Measurements from ENCODE around the gene CUBN. TPM values are rescaled to one million over a fixed set of nuclear protein-coding genes. Genes with fewer than 3 reads are reported as not detected.
A peak's percentile ranks its signal among the peaks of the same experiment; 100 is the strongest.

Gene CUBN
- total and polyA plus RNA-seq, 8 donors, result under 0.01 to 16.3 (median 1.2) TPM

GRCh38 chr10:16890691-16891090 is 238.9 kb downstream of the CUBN start:
- Histone ChIP-seq H3K4me1 (peaks cover 0 to 29% (median 14%) of the 10 kb centered on the region in 4 donors), H3K27me3 (no peaks in the 10 kb centered on the region), H3K9me3 (no peaks in the 10 kb centered on the region), H3K36me3 (no peaks in the 10 kb centered on the region), H3K4me3 (no peak overlapping the region), H3K27ac (no peak overlapping the region)
- no peak for DNase-seq
- WGBS, 5 donors, result 76 to 87% (median 81%) methylated on average over 6 of the region's 6 CpGs
- intact Hi-C loops (cut with DNase I; ENCODE audit: low total_unique reads), result no loop called here
- no peak for TF ChIP-seq EP300 (IDR thresholded peaks at IDR 0.05)
- TF ChIP-seq CTCF (IDR thresholded peaks at IDR 0.05), result no peak
- TF ChIP-seq POLR2A (IDR thresholded peaks at IDR 0.05), result no peak
- TF ChIP-seq POLR2AphosphoS5 (IDR thresholded peaks at IDR 0.05), result no peak

- H3K9me3 ChIP-seq, result no peaks in the 10 kb centered on the region
- intact Hi-C loops (cut with DNase I; ENCODE audit: low total_unique reads), result no loop called here
- no peak overlapping the region for H3K4me3 ChIP-seq
- peaks cover 0 to 19% (median 5%) of the 10 kb centered on the region in 4 donors for H3K4me1 ChIP-seq
- WGBS, 5 donors, result 25 to 34% (median 27%) methylated on average over 3 of the region's 3 CpGs
- H3K27me3 ChIP-seq, result no peaks in the 10 kb centered on the region
- TF ChIP-seq POLR2A (IDR thresholded peaks at IDR 0.05) (no peak), CTCF (IDR thresholded peaks at IDR 0.05) (no peak), EP300 (IDR thresholded peaks at IDR 0.05) (no peak), POLR2AphosphoS5 (IDR thresholded peaks at IDR 0.05) (no peak)
- no peak overlapping the region for H3K27ac ChIP-seq
- DNase-seq, result peak in 1 of 2 donors; percentile 42
- no peaks in the 10 kb centered on the region for H3K36me3 ChIP-seq
Observed at GRCh38 chr10:16887565-16887964, 242.0 kb downstream of the CUBN start.

GRCh38 chr10:16886031-16886430 is 243.6 kb downstream of the CUBN start:
- TF ChIP-seq POLR2A (IDR thresholded peaks at IDR 0.05) (no peak), EP300 (IDR thresholded peaks at IDR 0.05) (no peak), POLR2AphosphoS5 (IDR thresholded peaks at IDR 0.05) (no peak)
- peak in 1 of 2 donors; percentile 20 for DNase-seq
- H3K27me3 ChIP-seq, result no peaks in the 10 kb centered on the region
- peaks cover 0 to 2% (median 0%) of the 10 kb centered on the region in 4 donors for H3K9me3 ChIP-seq
- peaks cover 0 to 5% (median under 1%) of the 10 kb centered on the region in 4 donors for H3K4me1 ChIP-seq
- 69 to 85% (median 72%) methylated on average over 2 of the region's 2 CpGs for WGBS, 5 donors
- no peak overlapping the region for H3K27ac ChIP-seq
- intact Hi-C loops (cut with DNase I; ENCODE audit: low total_unique reads), result no loop called here
- no peaks in the 10 kb centered on the region for H3K36me3 ChIP-seq
- H3K4me3 ChIP-seq, result no peak overlapping the region

- H3K27ac ChIP-seq, result no peak overlapping the region
- TF ChIP-seq POLR2A (IDR thresholded peaks at IDR 0.05), result no peak
- no peak for TF ChIP-seq EP300 (IDR thresholded peaks at IDR 0.05)
- no peak for TF ChIP-seq POLR2AphosphoS5 (IDR thresholded peaks at IDR 0.05)
- H3K4me1 ChIP-seq, result no peaks in the 10 kb centered on the region
- H3K4me3 ChIP-seq, result no peak overlapping the region
- peaks cover 0 to 3% (median 0%) of the 10 kb centered on the region in 4 donors for H3K9me3 ChIP-seq
- intact Hi-C loops (cut with DNase I; ENCODE audit: low total_unique reads), result no loop called here
- DNase-seq, result no peak
- no peaks in the 10 kb centered on the region for H3K27me3 ChIP-seq
- 93 to 98% (median 95%) methylated on average over 2 of the region's 2 CpGs for WGBS, 5 donors
- no peaks in the 10 kb centered on the region for H3K36me3 ChIP-seq
Observed at GRCh38 chr10:16884497-16884896, 245.1 kb downstream of the CUBN start.

GRCh38 chr10:16883084-16883483 is 246.5 kb downstream of the CUBN start:
- TF ChIP-seq EP300 (IDR thresholded peaks at IDR 0.05) (no peak), POLR2AphosphoS5 (IDR thresholded peaks at IDR 0.05) (no peak), CTCF (IDR thresholded peaks at IDR 0.05) (no peak), POLR2A (IDR thresholded peaks at IDR 0.05) (no peak)
- Histone ChIP-seq H3K9me3 (peaks cover 0 to 3% (median 0%) of the 10 kb centered on the region in 4 donors), H3K27ac (no peak overlapping the region), H3K36me3 (no peaks in the 10 kb centered on the region), H3K4me3 (no peak overlapping the region), H3K4me1 (no peaks in the 10 kb centered on the region), H3K27me3 (no peaks in the 10 kb centered on the region)
- WGBS, 5 donors, result 81 to 92% (median 90%) methylated on average over 4 of the region's 4 CpGs
- intact Hi-C loops (cut with DNase I; ENCODE audit: low total_unique reads), result no loop called here
- DNase-seq, result peak in 1 of 2 donors; percentile 22
